Activated CD4-positive, CD25-positive, alpha-beta regulatory T cell treated with anti-CD3 and anti-CD28 coated beads, Interleukin-2, amount 50 U/mL, for 72 hours (primary cell): ENCODE measurements around the gene ALDH3B1.

Experiments used
- DNase-seq: peaks from one replicate; pipeline ENCODE4 v3.0.0; 2021

Gene ALDH3B1

DNA sequence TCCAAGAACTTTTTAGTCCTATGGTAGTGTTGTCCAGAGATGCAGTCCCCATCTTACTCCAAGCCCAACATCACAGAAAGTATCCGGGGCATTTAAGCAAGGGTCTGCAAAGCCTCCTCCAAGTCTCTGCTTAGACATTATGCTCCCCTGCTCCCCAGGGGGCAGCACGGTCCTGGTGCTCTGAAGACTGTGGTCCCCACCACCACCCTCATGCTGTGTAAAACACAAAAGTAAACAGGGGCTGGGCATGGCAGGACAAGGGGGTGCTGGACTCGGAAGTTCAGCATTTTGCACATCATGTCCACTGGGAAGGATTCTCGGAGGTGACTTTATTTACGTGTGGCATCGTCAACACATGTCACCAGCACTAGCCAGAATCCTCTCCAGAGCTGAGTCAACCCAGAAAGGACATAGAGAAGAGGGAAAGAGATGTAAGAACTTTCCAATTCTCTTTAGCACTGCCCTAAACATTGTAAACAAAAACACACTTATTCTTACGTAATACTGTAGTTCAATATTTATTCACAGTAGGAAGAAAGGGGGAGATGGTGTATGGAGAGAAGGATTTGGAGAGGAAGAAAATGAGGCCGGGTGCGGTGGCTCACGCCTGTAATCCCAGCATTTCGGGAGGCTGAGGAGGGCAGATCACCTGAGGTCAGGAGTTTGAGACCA, 66.4 kb downstream of the ALDH3B1 start:
- no peak for DNase-seq

GRCh38 chr11:68077617-68078582, 67.8 kb downstream of the ALDH3B1 start:
- no peak for DNase-seq
